GM13976 (cell line): Measurements from ENCODE around the gene CORIN.
"Not testable (repeated sequence)": the region's sequence is repeated elsewhere in the genome, so short reads cannot be mapped to it uniquely, and the experiment has no call there.

ENCODE experiments used
- DNase-seq: peaks from one replicate; pipeline ENCODE4 v3.0.0; 2012; ENCODE audit warnings: low spot score
- in situ Hi-C: fragments of 300-500 bp; cut with MboI; formaldehyde crosslinking; loops from one replicate; pipeline ENCODE4 v1.12.0; 2022; ENCODE audit warnings: low sequenced_read_pairs, mixed read lengths, inconsistent platforms; ENCODE audit not compliant: unreplicated experiment
- TF ChIP-seq, protein P1 (sequence below): IDR thresholded peaks from 2 replicates; pipeline ENCODE4 v1.5.1; 2012; ENCODE audit warnings: borderline replicate concordance, mild to moderate bottlenecking; ENCODE audit not compliant: insufficient read depth; ENCODE audit errors: extremely low read depth, missing control alignments, control extremely low read depth

The CORIN gene

DNA sequence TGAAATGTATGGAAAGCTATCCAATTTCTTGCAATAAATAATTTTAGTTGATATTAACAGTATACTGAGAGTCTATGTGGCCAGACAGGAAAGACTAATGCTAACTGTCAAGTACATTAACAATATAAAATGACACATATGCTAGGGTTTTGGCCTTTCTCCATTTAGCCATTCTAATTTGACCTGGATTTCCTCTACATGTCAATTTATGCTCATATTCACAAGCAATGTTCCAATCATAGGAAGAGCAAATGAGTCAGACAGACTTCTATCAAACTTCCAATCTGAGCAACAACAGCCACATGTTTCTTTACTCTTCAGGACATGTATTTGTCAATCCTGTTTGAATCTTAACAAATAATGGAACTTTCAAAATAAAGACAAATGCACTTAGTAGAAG, 53.6 kb downstream of the CORIN start:
- TF ChIP-seq, protein P1, sequence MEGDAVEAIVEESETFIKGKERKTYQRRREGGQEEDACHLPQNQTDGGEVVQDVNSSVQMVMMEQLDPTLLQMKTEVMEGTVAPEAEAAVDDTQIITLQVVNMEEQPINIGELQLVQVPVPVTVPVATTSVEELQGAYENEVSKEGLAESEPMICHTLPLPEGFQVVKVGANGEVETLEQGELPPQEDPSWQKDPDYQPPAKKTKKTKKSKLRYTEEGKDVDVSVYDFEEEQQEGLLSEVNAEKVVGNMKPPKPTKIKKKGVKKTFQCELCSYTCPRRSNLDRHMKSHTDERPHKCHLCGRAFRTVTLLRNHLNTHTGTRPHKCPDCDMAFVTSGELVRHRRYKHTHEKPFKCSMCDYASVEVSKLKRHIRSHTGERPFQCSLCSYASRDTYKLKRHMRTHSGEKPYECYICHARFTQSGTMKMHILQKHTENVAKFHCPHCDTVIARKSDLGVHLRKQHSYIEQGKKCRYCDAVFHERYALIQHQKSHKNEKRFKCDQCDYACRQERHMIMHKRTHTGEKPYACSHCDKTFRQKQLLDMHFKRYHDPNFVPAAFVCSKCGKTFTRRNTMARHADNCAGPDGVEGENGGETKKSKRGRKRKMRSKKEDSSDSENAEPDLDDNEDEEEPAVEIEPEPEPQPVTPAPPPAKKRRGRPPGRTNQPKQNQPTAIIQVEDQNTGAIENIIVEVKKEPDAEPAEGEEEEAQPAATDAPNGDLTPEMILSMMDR = no peak
- in situ Hi-C loops = no loop called here
- no peak for DNase-seq

DNA sequence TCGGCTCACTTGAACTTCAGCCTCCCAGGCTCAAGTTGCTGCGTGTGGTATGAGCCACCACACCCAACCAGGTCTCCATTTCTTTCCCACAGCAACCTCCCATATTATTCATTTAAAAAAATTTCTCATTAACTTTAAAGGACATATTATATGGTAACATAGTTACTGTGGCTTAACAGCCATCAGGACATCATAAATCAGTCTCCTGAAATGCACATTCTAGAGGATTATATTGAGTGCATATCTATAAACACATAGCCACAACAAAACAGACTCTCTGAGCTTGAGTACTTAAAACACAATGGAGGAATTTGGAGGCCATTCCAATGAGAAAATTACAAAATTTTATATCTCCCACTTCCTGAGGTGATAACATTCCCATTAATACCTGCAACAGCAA, 61.5 kb downstream of the CORIN start:
- in situ Hi-C loops = no loop called here
- no peak for DNase-seq
- TF ChIP-seq, protein P1 = no peak

DNA sequence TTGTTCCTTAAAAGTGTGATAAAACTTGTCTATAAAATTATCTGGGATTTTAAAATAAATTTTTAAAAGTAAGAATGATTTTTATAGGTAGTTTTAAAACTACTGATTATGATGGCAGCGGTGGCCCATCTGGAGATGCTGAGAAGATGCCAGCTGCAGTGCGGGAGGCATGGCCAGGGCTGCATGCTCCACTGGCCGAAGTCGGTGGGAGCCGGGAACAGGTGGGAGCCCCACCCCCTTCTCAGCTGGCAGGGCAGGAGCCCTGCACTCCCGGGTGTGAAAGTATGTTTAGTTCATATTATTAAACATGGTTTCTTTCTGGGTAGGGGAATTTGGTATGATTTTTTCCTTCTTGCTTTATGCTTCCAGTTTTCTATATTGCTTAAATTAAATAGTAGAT, 63.8 kb downstream of the CORIN start:
- TF ChIP-seq, protein P1 = no peak
- in situ Hi-C loops = no loop called here
- DNase-seq = no peak

DNA sequence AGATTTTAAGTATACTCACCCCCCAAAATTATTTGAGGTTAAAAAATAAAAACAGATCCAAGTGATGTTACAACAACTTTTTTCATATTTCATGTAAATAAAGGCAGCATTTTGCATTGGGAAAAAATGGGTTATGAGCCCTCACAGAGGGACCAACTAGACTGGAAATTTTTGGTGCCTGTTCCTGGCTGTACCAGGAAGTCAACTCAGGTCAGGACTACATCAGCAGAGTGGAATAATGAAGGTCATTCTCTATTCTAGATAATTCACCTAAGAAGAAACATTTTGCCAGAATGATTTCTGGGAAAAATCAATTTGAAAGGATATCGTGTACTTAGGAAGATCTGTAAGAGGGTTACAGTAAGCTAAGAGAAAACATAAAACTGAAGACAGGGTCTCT, 66.8 kb downstream of the CORIN start:
- in situ Hi-C loops = no loop called here
- TF ChIP-seq, protein P1 = no peak
- DNase-seq = no peak

DNA sequence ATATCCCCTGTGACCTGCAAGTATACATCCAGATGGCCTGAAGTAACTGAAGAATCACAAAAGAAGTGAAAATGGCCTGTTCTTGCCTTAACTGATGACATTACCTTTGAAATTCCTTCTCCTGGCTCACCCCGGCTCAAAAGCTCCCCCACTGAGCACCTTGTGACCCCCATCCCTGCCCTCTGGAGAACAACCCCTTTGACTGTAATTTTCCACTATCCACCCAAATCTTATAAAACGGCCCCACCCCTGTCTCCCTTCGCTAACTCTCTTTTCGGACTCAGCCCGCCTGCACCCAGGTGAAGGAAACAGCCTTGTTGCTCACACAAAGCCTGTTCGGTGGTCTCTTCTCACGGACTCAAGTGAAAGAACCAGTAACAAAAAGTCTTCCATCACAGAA, 69.9 kb downstream of the CORIN start:
- DNase-seq, in situ Hi-C loops: not testable (repeated sequence)

DNA sequence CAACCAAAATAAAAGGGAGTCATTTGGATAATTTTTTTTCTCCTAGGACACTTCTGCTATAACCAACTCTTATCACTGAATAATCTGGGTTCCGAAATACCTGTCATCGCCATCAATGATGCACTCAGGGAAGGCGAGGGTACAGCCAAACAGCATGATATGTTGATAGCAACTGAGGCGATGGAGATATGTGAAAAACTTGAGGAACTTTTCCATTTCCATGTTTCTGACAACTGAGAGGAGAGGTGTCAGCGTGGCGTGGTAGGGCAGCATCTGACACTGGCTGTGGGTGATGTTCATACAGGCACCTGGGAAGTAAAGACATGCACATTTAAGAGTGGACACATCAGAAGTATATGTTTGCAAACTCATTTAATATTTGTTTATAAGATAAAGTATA, 74.6 kb downstream of the CORIN start:
- TF ChIP-seq, protein P1 = no peak
- DNase-seq = no peak
- in situ Hi-C loops = no loop called here

DNA sequence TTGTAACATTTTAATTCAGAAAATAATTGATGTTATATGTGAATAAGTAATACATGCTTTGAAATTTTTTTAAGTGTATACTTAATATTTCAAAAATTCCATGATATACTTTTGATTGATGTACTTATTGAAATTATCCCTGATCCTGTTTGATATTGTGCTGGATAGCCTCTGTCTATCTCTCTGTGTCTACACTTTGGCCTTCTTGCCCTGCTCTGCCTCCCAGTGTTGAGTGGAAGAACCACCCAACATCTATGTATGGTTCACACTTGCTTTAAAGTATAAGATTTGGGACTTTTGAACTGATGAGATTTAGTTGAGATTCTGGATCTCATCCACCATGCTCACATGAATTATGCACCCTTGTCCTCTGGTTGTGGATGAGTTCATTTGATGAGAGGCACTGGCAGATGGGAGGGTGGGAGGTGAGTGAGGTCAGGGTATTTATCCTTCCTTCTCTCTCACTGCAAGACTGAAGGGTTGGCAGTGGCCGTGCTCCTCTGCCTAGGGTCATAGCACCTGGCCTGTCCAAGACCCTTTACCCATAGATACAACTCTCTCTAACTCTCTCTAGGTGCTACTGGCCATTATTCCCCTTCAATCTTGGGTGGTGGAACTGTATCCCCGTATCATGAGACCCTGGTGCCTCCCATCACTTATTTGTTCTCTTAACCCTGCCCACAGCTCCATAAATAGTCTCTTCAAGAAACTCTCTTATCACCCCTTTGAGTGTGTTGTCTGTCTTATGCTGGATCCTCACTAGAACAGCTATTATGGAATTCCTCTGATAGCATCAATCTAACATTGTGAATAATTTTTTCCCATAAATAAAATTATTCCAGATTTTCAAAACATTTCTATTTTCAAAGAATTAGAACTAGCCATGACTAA, 75.2 kb downstream of the CORIN start:
- in situ Hi-C loops = no loop called here
- TF ChIP-seq, protein P1 = no peak
- no peak for DNase-seq

DNA sequence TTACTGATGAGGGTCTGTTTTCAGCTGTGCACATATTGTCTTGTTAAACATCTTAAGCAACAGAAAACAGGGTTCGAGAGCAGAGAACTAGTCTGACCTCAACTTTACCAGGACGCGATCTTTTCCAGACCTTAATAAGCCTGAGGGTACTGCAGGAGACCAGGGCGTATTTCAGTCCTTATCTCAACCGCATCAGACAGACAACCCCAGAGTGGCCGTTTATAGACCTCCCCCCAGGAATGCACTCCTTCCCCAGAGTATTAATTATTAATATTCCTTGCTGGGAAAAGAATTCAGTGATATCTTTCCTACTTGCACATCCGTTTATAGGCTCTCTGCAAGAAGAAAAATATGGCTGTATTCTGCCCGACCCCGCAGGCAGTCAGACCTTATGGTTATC, 84.6 kb downstream of the CORIN start:
- in situ Hi-C loops, DNase-seq: not testable (repeated sequence)
